HG03175 (cell line): ENCODE measurements around the gene ASTN1.
A peak's percentile ranks its signal among the peaks of the same experiment; 100 is the strongest.

Source experiments
- ATAC-seq: cut with Tn5 transposase; IDR thresholded peaks from one replicate; pipeline ENCODE4 v1.9.1; 2021; ENCODE audit warnings: mild to moderate bottlenecking, moderate library complexity; ENCODE audit not compliant: unreplicated experiment

The ASTN1 gene

DNA sequence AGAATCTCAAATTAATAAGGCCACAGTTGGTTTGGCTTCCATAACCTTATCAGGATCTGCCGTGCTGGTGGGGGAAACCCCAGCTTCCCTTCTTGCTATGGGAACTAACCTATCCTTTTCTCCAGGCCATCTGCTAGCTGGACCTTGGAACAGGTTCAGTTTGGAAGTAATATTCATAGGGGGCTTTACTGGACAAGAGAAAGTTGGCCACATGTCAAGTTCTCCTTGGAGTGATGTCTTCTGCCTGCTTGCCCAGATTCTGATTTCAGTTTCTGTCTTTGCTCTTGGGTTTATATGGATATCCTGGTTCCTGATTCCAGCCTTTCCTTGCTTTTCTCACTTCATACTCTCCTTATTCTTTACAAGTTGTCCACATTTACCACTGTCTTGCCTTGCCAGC is 279.6 kb downstream of the ASTN1 start:
- ATAC-seq: no peak

GRCh38 chr1:176884286-176884685 is 280.2 kb downstream of the ASTN1 start:
- ATAC-seq: no peak

GRCh38 chr1:176880955-176881595 is 283.4 kb downstream of the ASTN1 start:
- peak; percentile 57 for ATAC-seq

DNA sequence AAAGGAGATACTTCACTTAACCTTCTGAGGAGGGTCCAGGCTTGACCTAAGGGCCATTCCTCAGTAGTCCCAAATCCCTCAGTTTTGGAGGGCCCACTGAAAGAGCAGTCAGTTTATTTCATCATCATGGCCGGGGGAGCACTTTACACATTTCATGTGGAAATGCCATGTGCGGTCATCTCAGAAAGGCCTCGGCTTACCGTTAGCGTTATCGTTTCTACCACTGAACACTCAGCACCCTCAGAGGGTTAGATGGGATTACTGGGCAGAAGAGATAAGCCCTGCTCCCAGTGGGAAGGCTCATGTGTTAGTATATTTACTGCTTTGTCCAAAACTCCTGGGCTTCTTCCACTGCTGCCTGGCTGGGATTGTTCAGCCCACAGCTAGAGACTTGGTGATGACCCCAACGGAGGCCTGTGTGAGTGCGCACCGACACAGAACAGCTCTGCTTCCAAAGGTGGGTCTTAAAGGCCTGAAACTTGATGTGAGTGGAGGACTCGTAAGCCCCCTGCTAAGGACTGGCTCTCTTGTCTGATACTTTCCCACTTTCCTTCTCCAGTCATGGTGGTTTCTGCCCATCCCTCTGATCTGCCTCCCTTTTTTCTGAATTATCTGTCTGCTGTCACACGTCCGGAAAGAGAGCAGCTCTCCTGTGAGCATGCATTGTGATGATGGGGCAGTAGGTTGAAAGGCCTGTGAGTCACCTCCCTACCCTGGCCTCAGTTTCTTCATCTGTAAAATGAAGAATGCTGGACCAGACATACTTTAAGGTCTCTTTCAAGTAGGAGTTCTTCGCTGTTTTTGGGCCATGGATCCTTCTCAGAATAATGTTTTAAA is 284.5 kb downstream of the ASTN1 start:
- no peak for ATAC-seq

DNA sequence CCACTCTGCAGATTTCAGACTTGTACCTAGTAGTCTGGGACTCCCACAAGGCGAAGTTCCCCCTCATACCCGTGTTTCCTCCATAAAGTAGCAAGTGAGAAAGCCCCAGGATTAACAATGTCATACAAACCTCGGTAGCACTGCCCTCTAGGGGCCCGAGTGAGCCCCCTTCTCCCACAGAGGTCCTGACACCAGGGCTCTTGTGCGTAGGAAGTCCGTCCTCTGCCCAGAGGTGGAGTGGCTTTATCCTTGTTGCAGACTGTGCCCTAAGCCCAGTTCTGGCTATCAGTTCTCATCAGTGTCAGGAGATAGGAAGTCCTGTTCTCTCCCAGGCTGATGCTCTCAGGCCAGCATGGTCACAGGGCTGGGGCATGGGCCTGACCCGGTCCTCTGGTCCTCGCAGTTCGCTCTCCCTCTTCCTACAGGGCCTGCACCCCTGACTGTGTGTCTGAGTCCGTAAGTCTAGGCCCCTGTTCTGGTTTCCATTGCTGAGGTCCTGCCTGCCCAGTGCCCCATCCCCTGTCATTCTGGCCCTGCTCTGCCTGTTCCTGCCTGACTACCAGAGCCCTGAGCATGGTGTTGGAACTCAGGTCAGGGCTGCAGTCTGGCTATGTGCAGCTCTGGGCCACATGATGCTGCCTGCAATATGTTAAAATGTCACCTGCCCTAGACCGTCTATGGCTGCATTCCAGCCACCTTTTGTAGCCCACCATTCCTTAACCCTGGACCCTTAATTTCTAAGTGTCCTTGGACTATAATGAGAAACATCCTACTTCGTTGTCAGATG is 285.6 kb downstream of the ASTN1 start:
- ATAC-seq: no peak

GRCh38 chr1:176877557-176877956 is 287.0 kb downstream of the ASTN1 start:
- ATAC-seq: no peak

DNA sequence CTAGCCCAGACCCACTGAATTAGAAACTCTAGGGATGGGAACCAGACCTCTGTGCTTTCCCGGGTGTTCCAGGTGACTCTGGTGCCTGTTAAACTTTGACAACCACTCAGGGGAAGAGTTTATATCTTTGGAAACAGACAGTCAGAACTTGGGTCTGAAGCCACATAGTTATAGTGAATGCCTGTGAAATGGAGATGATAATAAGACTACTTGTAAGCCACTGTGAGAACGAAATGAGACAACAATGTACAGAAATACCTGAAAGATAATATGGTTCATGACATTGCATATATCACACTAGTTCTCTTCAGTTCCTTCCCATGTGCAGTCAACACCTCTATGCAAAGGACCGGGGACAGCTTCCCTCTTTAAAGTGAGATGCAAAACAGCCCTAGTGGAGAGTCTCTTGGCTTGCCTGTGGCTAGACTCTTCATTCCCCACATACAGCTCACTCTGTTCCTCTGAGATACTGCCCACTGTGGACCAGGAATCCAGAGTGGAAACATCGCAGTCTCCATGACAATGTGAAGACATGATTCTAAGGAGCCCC is 287.5 kb downstream of the ASTN1 start:
- no peak for ATAC-seq

- no peak for ATAC-seq
Observed at GRCh38 chr1:176869577-176869976, 294.9 kb downstream of the ASTN1 start.

DNA sequence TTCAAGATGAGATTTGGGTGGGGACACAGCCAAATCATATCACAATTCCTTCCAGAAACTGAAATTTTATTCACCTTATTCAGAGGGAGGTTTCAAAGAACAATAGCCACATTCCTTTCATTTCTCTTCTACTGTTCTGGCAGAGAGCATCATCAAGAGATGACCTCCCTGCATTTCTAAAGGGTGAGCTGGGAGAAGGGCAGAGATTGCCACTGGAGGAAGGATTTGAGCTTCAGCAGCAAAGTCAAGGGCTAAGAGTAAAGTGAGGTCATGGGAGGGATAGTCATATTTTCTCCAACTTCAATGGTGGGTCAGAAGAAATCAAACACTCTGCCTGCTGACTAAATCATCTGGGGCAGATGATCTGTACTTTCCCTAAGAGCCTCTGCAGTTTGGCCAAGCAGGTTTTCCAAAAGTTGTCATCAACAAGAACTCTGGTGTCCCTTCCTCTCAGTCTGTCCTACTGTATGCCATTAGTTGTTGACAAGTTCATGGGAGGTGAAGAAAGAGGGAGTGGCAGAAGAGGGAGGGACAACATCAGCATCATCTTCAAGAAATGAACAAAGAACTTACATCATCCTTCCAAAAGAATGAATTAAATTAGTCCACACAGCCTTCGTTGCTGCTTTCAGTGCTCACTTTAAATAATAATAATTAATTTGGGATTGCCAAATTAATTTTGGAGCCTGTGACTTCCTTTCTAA is 298.3 kb downstream of the ASTN1 start:
- ATAC-seq: no peak

- ATAC-seq: no peak
Observed at GRCh38 chr1:176864211-176864610, 300.3 kb downstream of the ASTN1 start.

- no peak for ATAC-seq
Observed at GRCh38 chr1:176863613-176864012, 300.9 kb downstream of the ASTN1 start.

DNA sequence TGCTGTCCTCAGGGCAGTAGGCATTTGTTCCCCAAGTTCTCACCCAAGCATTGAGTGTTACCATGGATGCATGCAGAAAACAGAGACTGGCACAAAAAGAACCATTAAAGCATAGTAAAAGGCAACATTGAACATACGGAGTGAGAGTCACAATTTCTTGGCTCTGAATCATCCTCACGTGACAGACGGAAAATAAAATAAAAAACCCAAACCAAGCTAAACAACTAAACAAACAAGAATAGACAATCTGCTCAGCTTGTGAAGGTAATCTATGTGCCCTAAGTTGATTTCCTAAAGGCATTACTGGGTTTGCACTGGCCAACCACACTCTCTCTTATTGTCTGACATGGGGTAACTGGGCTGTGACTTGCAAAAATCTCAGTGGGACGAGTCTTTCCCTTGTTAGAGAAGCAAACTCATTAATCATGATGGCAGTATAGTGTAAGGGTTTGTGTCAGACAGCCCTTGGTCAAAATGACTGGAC is 306.0 kb downstream of the ASTN1 start:
- no peak for ATAC-seq

GRCh38 chr1:176857632-176858031 is 306.9 kb downstream of the ASTN1 start:
- ATAC-seq: no peak

GRCh38 chr1:176854758-176855745 is 309.5 kb downstream of the ASTN1 start:
- no peak for ATAC-seq

GRCh38 chr1:176854121-176854520 is 310.4 kb downstream of the ASTN1 start:
- ATAC-seq: no peak

DNA sequence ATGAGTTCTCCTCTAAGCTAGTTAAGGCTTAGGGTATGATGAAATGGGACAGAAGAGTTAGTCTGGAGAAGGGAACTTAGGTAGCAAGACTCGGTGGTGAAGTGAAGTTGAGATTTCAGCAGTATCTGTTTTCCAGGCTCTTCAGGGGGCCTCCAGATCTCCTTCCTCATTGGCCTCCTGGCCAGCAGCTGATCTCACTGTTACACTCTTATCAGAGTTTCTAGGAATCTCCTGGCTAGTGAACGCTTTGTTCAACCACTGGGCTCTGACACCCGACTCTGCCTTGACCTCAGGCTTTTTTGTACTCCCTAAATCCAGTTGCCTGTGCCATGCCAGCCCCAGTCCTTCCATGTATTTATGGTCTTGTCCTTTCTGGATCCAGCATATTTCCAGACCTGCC is 311.0 kb downstream of the ASTN1 start:
- no peak for ATAC-seq

- no peak for ATAC-seq
Observed at GRCh38 chr1:176852124-176852523, 312.4 kb downstream of the ASTN1 start.

DNA sequence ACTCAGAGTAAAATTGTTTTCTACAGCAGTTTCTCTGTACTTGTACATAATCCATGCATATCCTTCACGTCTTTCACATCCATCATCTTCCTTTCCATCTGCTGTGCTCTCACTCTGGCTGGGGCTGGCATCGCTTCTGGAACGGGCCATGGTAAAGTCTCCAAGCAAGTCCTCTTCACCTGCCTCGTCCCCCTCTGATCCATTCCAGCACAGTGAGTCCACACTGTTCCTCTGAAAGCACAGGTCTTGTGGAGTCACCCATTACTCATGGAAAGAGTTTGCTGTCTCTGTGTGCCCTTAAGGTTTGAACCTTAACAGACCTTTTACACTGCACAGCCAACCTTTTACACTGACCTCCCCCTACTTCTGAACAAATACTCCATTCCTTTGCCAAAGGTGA is 313.6 kb downstream of the ASTN1 start:
- no peak for ATAC-seq

- ATAC-seq: no peak
Observed at GRCh38 chr1:176849281-176849680, 315.2 kb downstream of the ASTN1 start.
